Calu3 (cell line): Measurements from ENCODE around the gene MRPS12. TPM values are rescaled to one million over a fixed set of nuclear protein-coding genes. Genes with fewer than 3 reads are reported as not detected.

Experiments
- BruUV-seq: library from RNA; stranded (reverse); fragments of 400-500 nt; replicated peaks from 2 replicates; lab custom pipeline; 2021; lab: Mats Ljungman, UMichigan
- CTCF ChIA-PET: fragments of 300-600 bp; sonication (Branson Sonifier 250); formaldehyde crosslinking; loops from one replicate; lab custom pipeline; 2022; ENCODE audit warnings: antibody characterized with exemption; lab: Charles Lee
- DNase-seq: peaks from one replicate; pipeline ENCODE4 v3.0.0; 2022
- H3K27ac Mint-ChIP-seq: one replicate; pipeline ENCODE4 v1.8.0; 2022; ENCODE audit warnings: mixed read lengths; ENCODE audit not compliant: unreplicated experiment
- H3K27me3 Mint-ChIP-seq: one replicate; pipeline ENCODE4 v1.8.0; 2022; ENCODE audit warnings: mixed read lengths; ENCODE audit not compliant: unreplicated experiment
- H3K36me3 Mint-ChIP-seq: one replicate; pipeline ENCODE4 v1.8.0; 2022; ENCODE audit warnings: mild to moderate bottlenecking, moderate library complexity, mixed read lengths; ENCODE audit not compliant: insufficient read depth, unreplicated experiment
- H3K4me1 Mint-ChIP-seq: one replicate; pipeline ENCODE4 v1.8.0; 2022; ENCODE audit warnings: mild to moderate bottlenecking, low read depth, mixed read lengths; ENCODE audit not compliant: unreplicated experiment
- H3K4me3 Mint-ChIP-seq: one replicate; pipeline ENCODE4 v1.8.0; 2022; ENCODE audit warnings: mild to moderate bottlenecking, low read depth, moderate library complexity, mixed read lengths; ENCODE audit not compliant: unreplicated experiment
- H3K9me3 Mint-ChIP-seq: one replicate; pipeline ENCODE4 v1.8.0; 2022; ENCODE audit warnings: low read depth, mixed read lengths; ENCODE audit not compliant: unreplicated experiment
- intact Hi-C: fragments of 100-400 bp; cut with micrococcal nuclease; formaldehyde crosslinking; loops from one replicate; pipeline ENCODE4 v1.10.0; 2022; ENCODE audit not compliant: unreplicated experiment
- total RNA-seq: library from RNA; stranded (reverse); gene quantifications from 2 replicates; pipeline ENCODE4 v1.2.3, GENCODE V29; 2022
- TF ChIP-seq, protein P1 (sequence below): fragments of 200-600 bp; IDR thresholded peaks from one replicate; pipeline ENCODE4 v1.8.0; 2022; ENCODE audit warnings: antibody characterized with exemption; ENCODE audit not compliant: unreplicated experiment

Gene MRPS12
- total RNA-seq, 1 experiment from 2014 or later: 73.1 TPM

DNA sequence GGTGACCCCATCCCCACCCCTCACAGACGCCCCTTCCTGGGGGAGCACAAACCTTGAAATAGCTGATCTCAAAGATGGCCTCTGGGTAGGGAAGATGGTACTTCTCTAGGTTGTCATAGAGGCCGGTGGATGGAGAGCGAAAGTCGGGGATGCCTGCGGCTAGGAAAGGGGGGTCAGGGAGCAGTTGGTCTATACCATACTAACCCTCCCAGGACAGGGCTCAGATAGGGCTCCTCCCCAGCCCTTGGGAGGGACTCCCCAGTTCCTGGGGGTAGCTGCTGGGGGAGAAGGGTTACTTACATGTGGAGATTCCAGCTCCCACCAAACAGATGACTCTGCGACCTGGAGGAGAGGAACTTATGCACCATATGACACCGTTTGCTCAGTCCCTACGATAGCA is 40.9 kb upstream of the MRPS12 start:
- BruUV-seq: no TSS peak
- Mint-ChIP-seq H3K27me3 (no peaks in the 10 kb centered on the region), H3K4me3 (no peak overlapping the region), H3K4me1 (no peaks in the 10 kb centered on the region), H3K27ac (no peak overlapping the region), H3K9me3 (no peaks in the 10 kb centered on the region), H3K36me3 (peaks cover 9% of the 10 kb centered on the region)
- no peak for DNase-seq
- intact Hi-C loops: loop anchor here (5.0 kb wide), 1 partner anchor 38 kb away; no protein-coding TSS in a partner anchor
- CTCF ChIA-PET: no interaction called here
- TF ChIP-seq, protein P1, sequence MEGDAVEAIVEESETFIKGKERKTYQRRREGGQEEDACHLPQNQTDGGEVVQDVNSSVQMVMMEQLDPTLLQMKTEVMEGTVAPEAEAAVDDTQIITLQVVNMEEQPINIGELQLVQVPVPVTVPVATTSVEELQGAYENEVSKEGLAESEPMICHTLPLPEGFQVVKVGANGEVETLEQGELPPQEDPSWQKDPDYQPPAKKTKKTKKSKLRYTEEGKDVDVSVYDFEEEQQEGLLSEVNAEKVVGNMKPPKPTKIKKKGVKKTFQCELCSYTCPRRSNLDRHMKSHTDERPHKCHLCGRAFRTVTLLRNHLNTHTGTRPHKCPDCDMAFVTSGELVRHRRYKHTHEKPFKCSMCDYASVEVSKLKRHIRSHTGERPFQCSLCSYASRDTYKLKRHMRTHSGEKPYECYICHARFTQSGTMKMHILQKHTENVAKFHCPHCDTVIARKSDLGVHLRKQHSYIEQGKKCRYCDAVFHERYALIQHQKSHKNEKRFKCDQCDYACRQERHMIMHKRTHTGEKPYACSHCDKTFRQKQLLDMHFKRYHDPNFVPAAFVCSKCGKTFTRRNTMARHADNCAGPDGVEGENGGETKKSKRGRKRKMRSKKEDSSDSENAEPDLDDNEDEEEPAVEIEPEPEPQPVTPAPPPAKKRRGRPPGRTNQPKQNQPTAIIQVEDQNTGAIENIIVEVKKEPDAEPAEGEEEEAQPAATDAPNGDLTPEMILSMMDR: no peak

DNA sequence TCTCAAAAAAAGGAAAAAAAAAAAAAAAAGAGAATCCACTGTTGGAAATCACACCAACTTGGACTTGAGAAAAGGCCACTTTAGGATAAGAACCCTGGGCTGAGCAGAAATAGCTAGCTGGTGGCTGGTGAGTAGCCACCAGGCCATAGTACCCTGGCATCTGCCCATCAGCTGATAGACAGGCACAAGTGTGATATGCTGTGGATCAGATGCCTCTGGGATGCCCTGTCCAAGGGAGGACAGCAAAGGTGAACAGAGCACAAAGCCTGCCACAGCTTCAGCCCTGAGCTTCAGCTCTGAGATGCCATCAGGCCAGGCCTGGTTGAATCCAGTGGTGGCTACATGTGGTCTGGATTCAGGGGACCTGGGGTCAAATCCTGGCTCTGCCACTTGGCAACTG is 40.1 kb upstream of the MRPS12 start:
- no peaks in the 10 kb centered on the region for H3K9me3 Mint-ChIP-seq
- CTCF ChIA-PET: no interaction called here
- H3K36me3 Mint-ChIP-seq: peaks cover 10% of the 10 kb centered on the region
- H3K4me3 Mint-ChIP-seq: no peak overlapping the region
- TF ChIP-seq, protein P1: no peak
- no peak for DNase-seq
- no TSS peak for BruUV-seq
- intact Hi-C loops: no loop called here
- no peaks in the 10 kb centered on the region for H3K4me1 Mint-ChIP-seq
- H3K27ac Mint-ChIP-seq: no peak overlapping the region
- no peaks in the 10 kb centered on the region for H3K27me3 Mint-ChIP-seq

- intact Hi-C loops: no loop called here
- Mint-ChIP-seq H3K27me3 (no peaks in the 10 kb centered on the region), H3K4me3 (no peak overlapping the region), H3K36me3 (peaks cover 10% of the 10 kb centered on the region), H3K27ac (no peak overlapping the region), H3K4me1 (no peaks in the 10 kb centered on the region), H3K9me3 (no peaks in the 10 kb centered on the region)
- CTCF ChIA-PET: interaction anchor here (0.7 kb wide), 1 partner anchor 25 kb away, joined by 3 read pairs; no protein-coding TSS in a partner anchor
- no peak for DNase-seq
- TF ChIP-seq, protein P1: no peak
- BruUV-seq: no TSS peak
These were observed 39.0 kb upstream of the MRPS12 start for GRCh38 chr19:38891771-38892170.

- no TSS peak for BruUV-seq
- TF ChIP-seq, protein P1: no peak
- H3K4me3 Mint-ChIP-seq: no peak overlapping the region
These were observed 37.9 kb upstream of the MRPS12 start for GRCh38 chr19:38892841-38893240.

More at GRCh38 chr19:38892841-38893240, 37.9 kb upstream of the MRPS12 start:
- Mint-ChIP-seq H3K27me3 (no peaks in the 10 kb centered on the region), H3K27ac (no peak overlapping the region), H3K36me3 (peaks cover 10% of the 10 kb centered on the region), H3K4me1 (no peaks in the 10 kb centered on the region), H3K9me3 (no peaks in the 10 kb centered on the region)
- CTCF ChIA-PET: no interaction called here
- no peak for DNase-seq
- intact Hi-C loops: no loop called here
